Mesendoderm (in vitro differentiated cells): Measurements from ENCODE around the gene MOB3A.
A peak's percentile ranks its signal among the peaks of the same experiment; 100 is the strongest.

Experiments used
- DNase-seq: peaks from one replicate; pipeline ENCODE4 v3.0.0; 2013
- H2AK5ac ChIP-seq: 2 replicates; pipeline ENCODE4 v1.6.1; 2013; ENCODE audit warnings: low read length, inconsistent platforms
- H2BK120ac ChIP-seq: 2 replicates; pipeline ENCODE4 v1.6.1; 2013; ENCODE audit warnings: low read depth, mild to moderate bottlenecking, low read length, moderate library complexity, mixed read lengths
- H2BK15ac ChIP-seq: replicated peaks from 2 replicates; pipeline ENCODE4 v1.6.1; 2013; ENCODE audit warnings: low read depth, mild to moderate bottlenecking, moderate library complexity
- H2BK5ac ChIP-seq: 2 replicates; pipeline ENCODE4 v1.6.1; 2013; ENCODE audit warnings: low read length, inconsistent platforms
- H3K18ac ChIP-seq: 2 replicates; pipeline ENCODE4 v1.6.1; 2013; ENCODE audit warnings: mild to moderate bottlenecking, low read length, mixed read lengths
- H3K23ac ChIP-seq: one replicate; pipeline ENCODE4 v1.6.1; 2013; ENCODE audit warnings: low read length
- H3K27ac ChIP-seq: 2 replicates; pipeline ENCODE4 v1.5.1; 2013; ENCODE audit warnings: low read depth, mild to moderate bottlenecking, inconsistent platforms, low read length, moderate library complexity
- H3K27me3 ChIP-seq: 2 replicates; pipeline ENCODE4 v1.6.1; 2013; ENCODE audit warnings: low read length, control low read depth, mild to moderate bottlenecking, inconsistent platforms; ENCODE audit not compliant: insufficient read depth, poor library complexity
- H3K36me3 ChIP-seq: 2 replicates; pipeline ENCODE4 v1.6.1; 2013; ENCODE audit warnings: low read length, inconsistent platforms; ENCODE audit not compliant: control insufficient read depth, insufficient read depth
- H3K4ac ChIP-seq: one replicate; pipeline ENCODE4 v1.6.1; 2013; ENCODE audit warnings: low read depth, mild to moderate bottlenecking, low read length, moderate library complexity
- H3K4me1 ChIP-seq: 2 replicates; pipeline ENCODE4 v1.6.1; 2013; ENCODE audit warnings: low read depth, low read length, inconsistent platforms; ENCODE audit not compliant: control insufficient read depth
- H3K4me2 ChIP-seq: 2 replicates; pipeline ENCODE4 v1.6.1; 2013; ENCODE audit warnings: low read length
- H3K4me3 ChIP-seq: 2 replicates; pipeline ENCODE4 v1.5.1; 2013; ENCODE audit warnings: mild to moderate bottlenecking, low read length
- H3K56ac ChIP-seq: one replicate; pipeline ENCODE4 v1.6.1; 2013; ENCODE audit warnings: low read length
- H3K79me1 ChIP-seq: 2 replicates; pipeline ENCODE4 v1.6.1; 2013; ENCODE audit warnings: low read length, inconsistent platforms
- H3K79me2 ChIP-seq: 2 replicates; pipeline ENCODE4 v1.6.1; 2013; ENCODE audit warnings: mild to moderate bottlenecking, low read length; ENCODE audit not compliant: control insufficient read depth, insufficient read depth
- H3K9ac ChIP-seq: 2 replicates; pipeline ENCODE4 v1.6.1; 2013; ENCODE audit warnings: low read length, inconsistent platforms
- H4K5ac ChIP-seq: one replicate; pipeline ENCODE4 v1.6.1; 2013; ENCODE audit warnings: low read length
- H4K8ac ChIP-seq: one replicate; pipeline ENCODE4 v1.6.1; 2013; ENCODE audit warnings: low read depth, mild to moderate bottlenecking, control low read depth, low read length, moderate library complexity
- WGBS: extraction: QIAGEN DNeasy Blood & Tissue Kit; methylation state at CpG from one replicate; pipeline ENCODE4 v1.1.7; 2013; ENCODE audit warnings: low lambda C conversion rate, missing lambda C conversion rate; ENCODE audit not compliant: insufficient coverage; ENCODE audit errors: extremely low coverage; 5-methylcytosine and 5-hydroxymethylcytosine counted together

The MOB3A gene

GRCh38 chr19:2038284-2039088 lies 57.6 kb downstream of the MOB3A start:
- Histone ChIP-seq H4K8ac (no peak overlapping the region), H3K79me2 (no peaks in the 10 kb centered on the region), H3K4me3 (no peak overlapping the region), H3K18ac (no peak overlapping the region), H2BK15ac (no peak overlapping the region), H2AK5ac (no peak overlapping the region), H4K5ac (no peak overlapping the region), H3K27ac (no peak overlapping the region), H2BK120ac (no peak overlapping the region), H3K4me2 (no peak overlapping the region), H3K79me1 (peaks cover 2% of the 10 kb centered on the region), H2BK5ac (no peak overlapping the region), H3K36me3 (peaks cover 11% of the 10 kb centered on the region), H3K23ac (no peak overlapping the region), H3K4me1 (peaks cover 2% of the 10 kb centered on the region), H3K4ac (no peak overlapping the region), H3K56ac (no peak overlapping the region), H3K27me3 (no peaks in the 10 kb centered on the region), H3K9ac (no peak overlapping the region)
- DNase-seq, result no peak
- no CpG with 5 or more reads among the region's 44 CpGs for whole genome bisulfite sequencing

DNA sequence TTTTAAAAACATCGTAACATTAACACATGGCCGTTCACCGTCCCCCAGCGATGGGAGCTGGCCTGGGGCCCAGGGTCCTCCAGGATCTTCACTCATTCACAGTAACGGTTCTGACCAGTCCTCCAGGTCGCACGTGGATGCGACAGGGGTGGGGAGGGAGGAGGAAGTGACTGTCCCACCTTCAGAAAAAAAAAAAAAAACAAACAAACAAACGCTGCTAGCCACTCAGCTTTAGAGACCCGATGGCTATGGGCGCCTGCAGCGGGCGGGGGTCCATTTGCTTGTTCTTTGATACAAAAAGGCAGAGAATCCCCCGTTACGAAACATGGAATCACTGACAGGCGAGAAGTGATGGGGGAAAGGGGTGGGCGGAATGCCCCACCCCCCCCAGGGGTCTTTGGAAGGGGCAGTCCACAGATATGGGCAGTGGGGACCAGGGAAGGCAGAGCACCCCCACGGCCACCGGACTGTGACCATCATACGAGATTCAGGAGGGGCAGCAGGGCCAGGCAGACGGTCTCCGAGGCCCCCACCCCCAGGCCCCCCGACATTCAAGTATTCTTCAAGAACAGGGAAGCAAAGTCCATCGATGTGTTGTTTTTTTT lies 58.4 kb downstream of the MOB3A start:
- no peak overlapping the region for H3K27ac ChIP-seq
- H3K23ac ChIP-seq, result no peak overlapping the region
- H2BK5ac ChIP-seq, result no peak overlapping the region
- no peak overlapping the region for H3K18ac ChIP-seq
- no peak overlapping the region for H2BK120ac ChIP-seq
- WGBS, result no CpG with 5 or more reads among the region's 24 CpGs
- no peak overlapping the region for H3K4me2 ChIP-seq
- H3K79me1 ChIP-seq, result peaks cover 2% of the 10 kb centered on the region
- no peak overlapping the region for H2AK5ac ChIP-seq
- H3K4me1 ChIP-seq, result peaks cover 2% of the 10 kb centered on the region
- H3K56ac ChIP-seq, result no peak overlapping the region
- H4K8ac ChIP-seq, result no peak overlapping the region
- H2BK15ac ChIP-seq, result no peak overlapping the region
- no peaks in the 10 kb centered on the region for H3K27me3 ChIP-seq
- H3K4ac ChIP-seq, result no peak overlapping the region
- H3K79me2 ChIP-seq, result no peaks in the 10 kb centered on the region
- no peak overlapping the region for H3K4me3 ChIP-seq
- H3K36me3 ChIP-seq, result peaks cover 11% of the 10 kb centered on the region
- H3K9ac ChIP-seq, result no peak overlapping the region
- no peak overlapping the region for H4K5ac ChIP-seq
- DNase-seq, result no peak

- DNase-seq, result no peak
- H2BK120ac ChIP-seq, result no peak overlapping the region
Measured at GRCh38 chr19:2036424-2036823, 59.7 kb downstream of the MOB3A start.

GRCh38 chr19:2035590-2035991 lies 60.5 kb downstream of the MOB3A start:
- H2BK120ac ChIP-seq, result no peak overlapping the region
- WGBS, result no CpG with 5 or more reads among the region's 14 CpGs
- H4K8ac ChIP-seq, result no peak overlapping the region
- H3K9ac ChIP-seq, result no peak overlapping the region
- DNase-seq, result no peak
- H2BK5ac ChIP-seq, result no peak overlapping the region
- no peak overlapping the region for H3K4ac ChIP-seq
- no peak overlapping the region for H3K56ac ChIP-seq
- H3K18ac ChIP-seq, result no peak overlapping the region
- no peak overlapping the region for H3K27ac ChIP-seq
- no peak overlapping the region for H4K5ac ChIP-seq
- no peaks in the 10 kb centered on the region for H3K79me2 ChIP-seq
- no peak overlapping the region for H3K4me3 ChIP-seq
- no peak overlapping the region for H3K23ac ChIP-seq
- H2AK5ac ChIP-seq, result no peak overlapping the region
- H2BK15ac ChIP-seq, result no peak overlapping the region
- peaks cover 3% of the 10 kb centered on the region for H3K36me3 ChIP-seq
- no peak overlapping the region for H3K4me2 ChIP-seq
- H3K4me1 ChIP-seq, result no peaks in the 10 kb centered on the region
- H3K27me3 ChIP-seq, result no peaks in the 10 kb centered on the region
- H3K79me1 ChIP-seq, result no peaks in the 10 kb centered on the region

More at GRCh38 chr19:2036424-2036823, 59.7 kb downstream of the MOB3A start:
- Histone ChIP-seq H3K27me3 (no peaks in the 10 kb centered on the region), H4K8ac (no peak overlapping the region), H3K4me2 (no peak overlapping the region), H4K5ac (no peak overlapping the region), H3K9ac (no peak overlapping the region), H3K36me3 (peaks cover 10% of the 10 kb centered on the region), H3K4me3 (no peak overlapping the region), H3K4ac (no peak overlapping the region), H3K18ac (no peak overlapping the region), H3K56ac (no peak overlapping the region), H3K79me2 (no peaks in the 10 kb centered on the region), H3K27ac (no peak overlapping the region), H2BK5ac (no peak overlapping the region), H2BK15ac (no peak overlapping the region), H3K79me1 (peaks cover under 1% of the 10 kb centered on the region), H2AK5ac (no peak overlapping the region), H3K4me1 (no peaks in the 10 kb centered on the region), H3K23ac (no peak overlapping the region)
- no CpG with 5 or more reads among the region's 8 CpGs for WGBS

DNA sequence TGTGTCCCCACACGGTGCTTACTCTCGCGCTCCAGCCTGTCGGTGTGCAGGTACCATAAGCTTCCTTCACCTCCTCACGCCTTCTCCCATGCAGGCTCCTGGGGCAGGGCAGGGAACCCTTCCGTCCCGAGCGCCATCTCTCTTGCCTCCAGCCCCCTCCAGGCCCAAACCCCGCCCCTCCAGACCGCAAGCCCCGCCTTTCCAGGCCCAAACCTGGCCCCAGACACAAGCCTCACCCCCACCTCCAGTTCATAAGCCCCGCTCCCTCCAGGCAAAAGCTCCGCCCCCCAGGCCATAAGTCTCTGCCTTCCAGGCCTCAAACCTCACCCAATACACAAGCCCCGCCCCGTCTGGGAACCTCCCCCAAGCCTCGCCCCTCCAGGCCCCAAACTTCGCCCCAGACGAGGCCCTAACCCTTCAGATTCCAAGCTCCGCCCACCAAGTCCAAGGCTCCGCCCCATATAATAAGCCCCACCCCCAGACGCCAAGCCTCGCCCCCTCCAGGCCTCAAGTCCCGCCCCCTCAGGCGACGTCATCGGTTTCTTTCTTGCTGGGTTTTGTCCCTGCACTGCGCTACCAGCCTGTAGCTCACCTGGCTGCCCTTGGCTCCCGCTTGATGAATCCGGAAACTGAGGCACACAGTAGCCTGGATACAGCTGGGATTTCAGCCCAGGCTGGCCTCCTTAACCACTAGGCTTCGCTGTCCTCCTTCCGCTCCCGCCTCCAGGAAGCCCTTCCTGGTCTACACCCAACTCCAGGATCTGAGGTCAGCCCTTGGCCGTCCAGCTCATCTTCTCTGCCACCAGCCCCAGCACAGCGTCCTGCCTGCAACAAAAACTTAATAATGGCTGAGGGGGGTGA lies 61.2 kb downstream of the MOB3A start:
- no peak overlapping the region for H3K4me2 ChIP-seq
- H3K18ac ChIP-seq, result no peak overlapping the region
- H3K79me2 ChIP-seq, result no peaks in the 10 kb centered on the region
- H3K9ac ChIP-seq, result no peak overlapping the region
- H2BK120ac ChIP-seq, result no peak overlapping the region
- H3K27me3 ChIP-seq, result no peaks in the 10 kb centered on the region
- no peak overlapping the region for H2BK15ac ChIP-seq
- H3K23ac ChIP-seq, result no peak overlapping the region
- H3K27ac ChIP-seq, result no peak overlapping the region
- no peak overlapping the region for H4K5ac ChIP-seq
- peaks cover 1% of the 10 kb centered on the region for H3K36me3 ChIP-seq
- H4K8ac ChIP-seq, result no peak overlapping the region
- H3K4ac ChIP-seq, result no peak overlapping the region
- DNase-seq, result peak; percentile 86
- H3K79me1 ChIP-seq, result no peaks in the 10 kb centered on the region
- WGBS, result no CpG with 5 or more reads among the region's 34 CpGs
- H3K4me1 ChIP-seq, result no peaks in the 10 kb centered on the region
- peak overlapping the region; percentile 8 for H3K56ac ChIP-seq
- no peak overlapping the region for H3K4me3 ChIP-seq
- H2AK5ac ChIP-seq, result no peak overlapping the region
- H2BK5ac ChIP-seq, result no peak overlapping the region
